ENCODE measurements around the gene PGGHG. TPM values are rescaled to one million over a fixed set of nuclear protein-coding genes. Genes with fewer than 3 reads are reported as not detected.

PGGHG gene
- total RNA-seq, 2 experiments from 2014 or later = 670 to 671 TPM

DNA sequence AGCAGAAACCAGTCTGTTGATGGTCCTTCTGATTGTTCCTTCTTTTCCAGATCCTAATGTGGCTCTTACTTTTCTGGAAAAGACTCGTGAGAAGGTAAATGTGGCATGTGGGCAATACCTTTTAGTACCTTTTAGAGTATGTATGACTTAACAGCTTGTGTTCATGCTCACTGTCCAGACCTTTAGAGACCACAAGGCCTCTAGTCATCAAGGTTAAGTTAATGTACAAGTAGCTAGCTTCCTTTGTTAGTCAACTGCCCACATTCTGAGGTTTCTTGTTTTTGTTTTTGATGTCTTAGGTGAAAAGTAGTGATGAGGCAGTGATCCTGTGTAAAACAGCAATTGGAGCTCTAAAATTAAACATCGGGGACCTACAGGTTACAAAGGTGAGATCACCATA lies 44.5 kb upstream of the PGGHG start:
- Histone ChIP-seq H3K4me1 (ENCODE audit: insufficient read depth, low read length) (peaks cover 4% of the 10 kb centered on the region), H3K27me3 (ENCODE audit: control insufficient read depth in 1 of 2, insufficient read depth in 2 of 2, low read length in 2 of 2) (no peaks in the 10 kb centered on the region), H3K9me3 (ENCODE audit: control insufficient read depth in 1 of 2, insufficient read depth in 1 of 2, low read length in 2 of 2) (no peaks in the 10 kb centered on the region), H3K27ac (ENCODE audit: low read depth in 1 of 2, low read length in 2 of 2) (no peak overlapping the region), H3K36me3 (ENCODE audit: insufficient read depth, low read length) (peaks cover 82% of the 10 kb centered on the region), H3K4me3 (ENCODE audit: low read length) (no peak overlapping the region)
- TF ChIP-seq, protein P1, sequence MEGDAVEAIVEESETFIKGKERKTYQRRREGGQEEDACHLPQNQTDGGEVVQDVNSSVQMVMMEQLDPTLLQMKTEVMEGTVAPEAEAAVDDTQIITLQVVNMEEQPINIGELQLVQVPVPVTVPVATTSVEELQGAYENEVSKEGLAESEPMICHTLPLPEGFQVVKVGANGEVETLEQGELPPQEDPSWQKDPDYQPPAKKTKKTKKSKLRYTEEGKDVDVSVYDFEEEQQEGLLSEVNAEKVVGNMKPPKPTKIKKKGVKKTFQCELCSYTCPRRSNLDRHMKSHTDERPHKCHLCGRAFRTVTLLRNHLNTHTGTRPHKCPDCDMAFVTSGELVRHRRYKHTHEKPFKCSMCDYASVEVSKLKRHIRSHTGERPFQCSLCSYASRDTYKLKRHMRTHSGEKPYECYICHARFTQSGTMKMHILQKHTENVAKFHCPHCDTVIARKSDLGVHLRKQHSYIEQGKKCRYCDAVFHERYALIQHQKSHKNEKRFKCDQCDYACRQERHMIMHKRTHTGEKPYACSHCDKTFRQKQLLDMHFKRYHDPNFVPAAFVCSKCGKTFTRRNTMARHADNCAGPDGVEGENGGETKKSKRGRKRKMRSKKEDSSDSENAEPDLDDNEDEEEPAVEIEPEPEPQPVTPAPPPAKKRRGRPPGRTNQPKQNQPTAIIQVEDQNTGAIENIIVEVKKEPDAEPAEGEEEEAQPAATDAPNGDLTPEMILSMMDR (IDR thresholded peaks at IDR 0.05) = no peak
- intact Hi-C loops (cut with DNase I, micrococcal nuclease) = no loop called here
- ChIA-PET POLR2A (interaction anchor here (1.2 kb wide), 1 partner anchor 575 kb away, joined by 3 read pairs; no protein-coding TSS in a partner anchor), CTCF (no interaction called here)
- Mint-ChIP-seq H3K27me3 (no peaks in the 10 kb centered on the region), H3K4me1 (ENCODE audit: low read depth) (peaks cover 25% of the 10 kb centered on the region), H3K9me3 (no peaks in the 10 kb centered on the region), H3K4me3 (no peak overlapping the region), H3K27ac (no peak overlapping the region), H3K36me3 (ENCODE audit: low read depth) (peaks cover 93% of the 10 kb centered on the region)
- no peak for DNase-seq
- no peak for ATAC-seq (ENCODE audit: poor library complexity)

DNA sequence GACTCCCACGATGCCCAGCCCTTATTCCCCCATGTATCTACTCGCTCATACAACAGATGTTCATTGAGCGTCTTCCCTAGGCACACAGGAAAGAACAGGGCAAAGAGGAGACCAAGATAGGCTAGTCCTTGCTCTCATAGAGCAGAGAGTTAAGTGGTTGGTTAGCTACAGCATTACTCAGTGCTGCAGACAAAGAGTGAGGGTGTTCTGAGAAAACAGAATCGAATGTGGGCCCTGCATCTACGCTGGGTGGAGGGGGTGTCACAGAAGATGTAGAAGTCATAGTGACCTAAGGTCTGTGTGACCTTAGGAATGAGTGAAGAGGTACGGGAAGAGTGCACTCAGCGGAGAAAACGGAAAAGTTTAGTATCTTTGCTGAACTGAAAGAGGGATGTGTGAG lies 39.9 kb upstream of the PGGHG start:
- Histone ChIP-seq H3K27ac (ENCODE audit: low read depth in 1 of 2, low read length in 2 of 2) (no peak overlapping the region), H3K9me3 (ENCODE audit: control insufficient read depth in 1 of 2, insufficient read depth in 1 of 2, low read length in 2 of 2) (no peaks in the 10 kb centered on the region), H3K4me3 (ENCODE audit: low read length) (no peak overlapping the region), H3K36me3 (ENCODE audit: insufficient read depth, low read length) (peaks cover 93% of the 10 kb centered on the region), H3K27me3 (ENCODE audit: control insufficient read depth in 1 of 2, insufficient read depth in 2 of 2, low read length in 2 of 2) (no peaks in the 10 kb centered on the region), H3K4me1 (ENCODE audit: insufficient read depth, low read length) (peaks cover 10% of the 10 kb centered on the region)
- Mint-ChIP-seq H3K27me3 (no peaks in the 10 kb centered on the region), H3K36me3 (ENCODE audit: low read depth) (peaks cover 98% of the 10 kb centered on the region), H3K27ac (no peak overlapping the region), H3K9me3 (no peaks in the 10 kb centered on the region), H3K4me1 (ENCODE audit: low read depth) (peaks cover 13% of the 10 kb centered on the region), H3K4me3 (no peak overlapping the region)
- ATAC-seq (ENCODE audit: poor library complexity) = no peak
- intact Hi-C loops (cut with DNase I, micrococcal nuclease) = no loop called here
- TF ChIP-seq, protein P1 (IDR thresholded peaks at IDR 0.05) = no peak
- no peak for DNase-seq
- ChIA-PET CTCF (interaction anchor here (1.3 kb wide), 1 partner anchor 115 kb away, joined by 4 read pairs; no protein-coding TSS in a partner anchor), POLR2A (interaction anchor here (1.2 to 3.6 kb wide), 3 partner anchors 32 to 41 kb away, joined by 3 to 51 read pairs (median 4); partner anchors contain the start of genes BET1L, PGGHG and RIC8A)

DNA sequence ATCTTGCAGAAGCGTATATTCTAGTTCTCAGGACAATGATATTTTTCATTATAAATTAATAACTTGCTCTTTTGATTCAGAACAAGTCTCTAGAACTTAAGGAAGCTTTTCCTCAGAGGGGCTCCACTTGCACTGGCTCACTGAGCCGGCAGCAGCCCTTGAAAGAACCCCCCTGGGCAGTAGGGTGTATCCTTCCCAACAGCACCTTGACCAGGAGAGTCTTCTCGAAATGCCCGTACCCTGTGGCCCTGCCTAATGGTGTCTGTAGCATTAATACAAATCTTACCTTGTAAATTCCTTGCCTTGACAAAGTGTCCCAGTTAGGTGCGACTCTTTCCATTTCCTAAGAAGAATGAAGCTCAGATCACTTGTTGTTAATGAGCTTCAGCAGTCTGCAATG lies 38.7 kb upstream of the PGGHG start:
- POLR2A ChIA-PET = interaction anchor here (0.8 to 3.6 kb wide), 17 partner anchors 8 to 200 kb away, joined by 3 to 51 read pairs (median 6); partner anchors contain the start of genes BET1L, IFITM5, NLRP6 and PGGHG
- H3K4me3 Mint-ChIP-seq = no peak overlapping the region
- H3K4me1 Mint-ChIP-seq (ENCODE audit: low read depth) = peaks cover 13% of the 10 kb centered on the region
- TF ChIP-seq, protein P1 (IDR thresholded peaks at IDR 0.05) = no peak
- peak overlapping the region; percentile 76 for H3K27ac Mint-ChIP-seq
- CTCF ChIA-PET = interaction anchor here (0.6 to 3.5 kb wide), 33 partner anchors 9 to 269 kb away, joined by 3 to 31 read pairs (median 7); partner anchors contain the start of genes BET1L, IFITM2, PGGHG and PSMD13
- H3K36me3 Mint-ChIP-seq (ENCODE audit: low read depth) = peaks cover 88% of the 10 kb centered on the region
- Histone ChIP-seq H3K36me3 (ENCODE audit: insufficient read depth, low read length) (peaks cover 81% of the 10 kb centered on the region), H3K4me1 (ENCODE audit: insufficient read depth, low read length) (peaks cover 7% of the 10 kb centered on the region), H3K9me3 (ENCODE audit: control insufficient read depth in 1 of 2, insufficient read depth in 1 of 2, low read length in 2 of 2) (no peaks in the 10 kb centered on the region), H3K27ac (ENCODE audit: low read depth in 1 of 2, low read length in 2 of 2) (no peak overlapping the region), H3K4me3 (ENCODE audit: low read length) (no peak overlapping the region), H3K27me3 (ENCODE audit: control insufficient read depth in 1 of 2, insufficient read depth in 2 of 2, low read length in 2 of 2) (no peaks in the 10 kb centered on the region)
- intact Hi-C loops (cut with DNase I, micrococcal nuclease) = loop anchor here (1.0 to 5.0 kb wide), 9 partner anchors 19 to 202 kb away; partner anchors contain the start of genes BET1L (in 1 of the 2), PGGHG (in 1 of the 2), PTDSS2 (in 1 of the 2) and RIC8A (in 1 of the 2)
- no peak for DNase-seq
- H3K9me3 Mint-ChIP-seq = no peaks in the 10 kb centered on the region
- ATAC-seq (ENCODE audit: poor library complexity) = peak; percentile 14
- H3K27me3 Mint-ChIP-seq = no peaks in the 10 kb centered on the region
